Measurements from ENCODE around the gene LRMDA.

The LRMDA gene

GRCh38 chr10:75857269-75857846 lies 425.9 kb downstream of the LRMDA start:
- DNase-seq = no peak

GRCh38 chr10:75857896-75858295 lies 426.5 kb downstream of the LRMDA start:
- DNase-seq = no peak

GRCh38 chr10:75858339-75858738 lies 426.9 kb downstream of the LRMDA start:
- no peak for DNase-seq

DNA sequence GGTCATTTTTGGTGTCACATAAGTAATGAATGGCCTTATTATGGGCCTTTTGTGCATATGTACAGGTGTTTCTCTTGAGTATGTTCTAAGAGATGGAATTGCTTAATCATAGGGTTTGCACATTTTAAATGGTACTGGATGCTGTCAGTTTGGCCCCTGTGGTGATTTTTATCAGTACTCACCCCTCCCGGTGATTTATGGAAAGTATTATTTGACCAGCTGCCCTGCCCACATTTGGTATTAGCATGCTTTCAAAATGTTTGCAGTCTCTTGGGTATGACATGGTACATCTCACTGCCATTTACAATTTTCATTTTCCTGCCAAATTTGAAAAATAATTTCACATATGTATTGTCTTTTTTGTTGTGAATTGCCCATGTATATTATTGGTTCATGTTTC lies 427.7 kb downstream of the LRMDA start:
- DNase-seq = no peak

- DNase-seq = no peak
Observed at GRCh38 chr10:75860009-75860408, 428.6 kb downstream of the LRMDA start.

DNA sequence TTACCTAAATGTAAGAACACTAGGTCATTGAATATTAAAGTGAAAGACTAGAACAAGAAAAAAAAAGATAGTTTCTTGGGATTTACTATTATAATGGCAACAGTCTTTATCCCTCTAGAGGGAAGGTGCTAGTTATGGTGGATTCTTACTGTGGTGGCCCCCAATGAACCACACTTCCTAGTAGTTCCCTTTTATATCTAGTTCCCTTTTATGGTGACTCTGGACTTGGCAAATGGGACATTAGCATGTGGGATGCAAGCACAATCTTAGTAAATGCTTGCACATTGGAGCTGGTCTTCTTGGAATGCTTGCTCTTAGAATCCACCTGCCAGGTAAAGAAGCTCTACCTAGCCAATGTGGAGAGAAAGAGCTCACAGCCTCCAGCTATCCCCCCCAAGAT lies 430.2 kb downstream of the LRMDA start:
- no peak for DNase-seq

DNA sequence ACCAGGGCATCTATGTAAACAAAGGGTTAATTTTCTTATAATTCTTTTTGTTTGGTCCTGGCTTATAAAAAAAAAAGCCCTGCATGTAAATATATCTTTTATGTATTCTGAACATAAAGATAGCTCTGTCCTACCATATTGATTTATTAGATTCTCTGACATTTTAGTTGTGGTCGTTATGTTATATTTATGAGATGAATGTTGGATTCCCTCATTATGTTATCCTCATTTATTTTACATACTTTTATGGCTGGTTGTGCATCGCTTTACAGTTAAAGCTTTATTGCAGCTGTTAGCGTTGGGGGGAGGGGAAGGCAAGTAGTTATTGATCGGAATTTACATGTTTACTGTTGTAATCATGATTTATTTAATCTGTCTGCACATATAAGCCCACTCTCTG lies 431.5 kb downstream of the LRMDA start:
- DNase-seq = no peak

- DNase-seq = no peak
Observed at GRCh38 chr10:75864717-75865116, 433.3 kb downstream of the LRMDA start.

- DNase-seq = no peak
Observed at GRCh38 chr10:75865413-75866299, 434.2 kb downstream of the LRMDA start.

GRCh38 chr10:75866300-75866625 lies 434.8 kb downstream of the LRMDA start:
- no peak for DNase-seq

GRCh38 chr10:75866731-75867130 lies 435.3 kb downstream of the LRMDA start:
- DNase-seq = no peak

DNA sequence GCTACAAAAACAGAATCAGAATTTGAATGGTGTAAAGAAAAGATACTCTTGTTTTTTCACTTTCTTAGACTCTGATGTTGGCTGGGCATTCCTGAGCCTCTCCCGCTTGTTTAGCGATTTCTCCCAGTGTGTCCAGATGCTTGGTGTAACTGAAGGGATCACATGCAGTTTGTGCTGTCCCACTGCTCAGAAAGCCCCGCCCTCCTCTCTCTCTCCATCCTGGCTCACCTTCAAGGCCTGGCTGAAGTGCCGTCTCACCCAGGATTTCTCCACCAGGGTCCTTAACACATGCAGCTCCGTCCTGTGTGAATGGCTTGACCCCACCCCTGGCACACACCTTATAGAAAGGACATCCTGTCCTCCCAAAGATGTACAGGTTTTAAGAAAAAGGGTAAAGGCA lies 437.1 kb downstream of the LRMDA start:
- DNase-seq = no peak

DNA sequence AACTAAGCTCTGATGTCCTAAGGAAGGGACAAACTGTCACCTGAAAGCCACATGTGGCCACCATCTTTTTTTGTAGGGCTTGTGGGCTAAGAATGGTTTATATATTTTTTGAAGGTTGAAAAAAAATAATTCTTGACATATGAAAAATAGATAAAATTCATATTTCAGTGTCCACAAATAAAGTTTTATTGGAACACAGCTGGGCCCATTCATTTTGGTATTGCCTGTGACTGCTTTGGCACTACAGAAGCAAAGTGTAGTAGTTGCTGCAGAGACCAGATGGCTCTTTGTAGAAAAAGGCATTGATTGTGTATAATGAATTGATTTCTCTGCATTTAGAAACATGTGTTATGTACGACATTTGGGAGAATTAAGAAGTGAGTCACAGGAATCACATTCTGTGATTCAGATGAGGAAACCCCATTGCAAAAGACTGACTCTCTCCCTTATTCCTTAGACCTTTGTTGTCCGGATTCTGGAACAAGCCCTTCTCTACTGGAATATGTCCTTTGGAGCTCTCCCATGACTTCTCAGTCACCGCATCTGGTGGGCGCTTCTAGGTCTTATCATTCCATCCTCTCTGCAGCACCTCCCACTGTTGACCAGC lies 438.7 kb downstream of the LRMDA start:
- DNase-seq = no peak

GRCh38 chr10:75875740-75876139 lies 444.3 kb downstream of the LRMDA start:
- no peak for DNase-seq

GRCh38 chr10:75876710-75877109 lies 445.3 kb downstream of the LRMDA start:
- no peak for DNase-seq

DNA sequence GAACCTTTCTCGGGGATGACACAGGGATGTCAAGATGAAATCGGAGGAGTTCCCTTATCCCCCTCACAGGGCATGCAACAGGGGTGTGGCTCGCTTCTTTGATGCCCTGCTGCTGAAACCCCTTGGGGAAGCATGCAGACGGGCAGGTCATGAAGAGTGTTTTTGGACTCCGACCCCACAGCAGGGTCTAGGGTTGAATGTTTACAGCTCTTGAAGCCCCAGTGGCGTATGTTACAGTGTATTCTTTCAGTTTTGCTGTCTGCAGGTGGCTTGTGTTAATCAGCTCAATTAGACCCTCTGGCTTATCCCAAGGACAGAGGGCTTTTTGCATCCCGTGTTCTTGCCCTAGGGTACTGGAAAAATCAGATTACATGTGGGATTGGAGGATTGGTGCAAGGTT lies 446.5 kb downstream of the LRMDA start:
- DNase-seq = no peak

GRCh38 chr10:75878586-75878985 lies 447.2 kb downstream of the LRMDA start:
- DNase-seq = no peak

DNA sequence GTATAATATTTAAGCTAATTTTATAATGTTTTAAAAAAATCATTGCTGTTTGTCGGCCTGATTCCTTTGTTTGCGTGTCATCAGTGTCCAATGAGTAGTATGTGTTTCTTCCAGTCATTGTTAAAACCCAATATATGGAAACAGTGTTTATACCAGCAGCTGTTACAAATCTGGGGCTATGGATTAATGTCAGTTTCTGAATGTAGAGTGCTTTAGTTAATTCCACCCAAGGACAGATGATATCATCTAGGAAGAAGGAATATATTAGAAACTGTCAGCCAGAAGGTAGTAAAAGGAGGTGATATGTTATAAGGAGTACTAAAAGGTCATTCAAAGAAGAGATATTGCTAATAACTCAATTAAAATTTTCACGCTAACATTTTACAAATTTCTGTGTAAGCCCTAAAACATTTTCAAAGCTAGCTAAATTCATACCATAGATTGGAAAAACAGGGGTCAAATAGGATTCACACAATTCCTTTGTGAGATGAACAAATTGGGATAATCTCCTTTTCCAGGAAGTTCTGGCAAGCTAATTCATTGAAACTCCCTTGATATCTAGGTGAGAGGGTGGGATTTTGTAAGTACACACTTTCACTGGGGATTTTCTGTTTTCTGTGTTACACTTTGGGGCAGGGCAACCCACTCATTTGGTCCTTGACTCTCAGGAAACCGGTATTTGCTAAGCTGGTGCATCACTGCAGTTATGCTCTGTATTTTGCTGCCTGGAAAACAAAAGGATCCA lies 448.8 kb downstream of the LRMDA start:
- no peak for DNase-seq

DNA sequence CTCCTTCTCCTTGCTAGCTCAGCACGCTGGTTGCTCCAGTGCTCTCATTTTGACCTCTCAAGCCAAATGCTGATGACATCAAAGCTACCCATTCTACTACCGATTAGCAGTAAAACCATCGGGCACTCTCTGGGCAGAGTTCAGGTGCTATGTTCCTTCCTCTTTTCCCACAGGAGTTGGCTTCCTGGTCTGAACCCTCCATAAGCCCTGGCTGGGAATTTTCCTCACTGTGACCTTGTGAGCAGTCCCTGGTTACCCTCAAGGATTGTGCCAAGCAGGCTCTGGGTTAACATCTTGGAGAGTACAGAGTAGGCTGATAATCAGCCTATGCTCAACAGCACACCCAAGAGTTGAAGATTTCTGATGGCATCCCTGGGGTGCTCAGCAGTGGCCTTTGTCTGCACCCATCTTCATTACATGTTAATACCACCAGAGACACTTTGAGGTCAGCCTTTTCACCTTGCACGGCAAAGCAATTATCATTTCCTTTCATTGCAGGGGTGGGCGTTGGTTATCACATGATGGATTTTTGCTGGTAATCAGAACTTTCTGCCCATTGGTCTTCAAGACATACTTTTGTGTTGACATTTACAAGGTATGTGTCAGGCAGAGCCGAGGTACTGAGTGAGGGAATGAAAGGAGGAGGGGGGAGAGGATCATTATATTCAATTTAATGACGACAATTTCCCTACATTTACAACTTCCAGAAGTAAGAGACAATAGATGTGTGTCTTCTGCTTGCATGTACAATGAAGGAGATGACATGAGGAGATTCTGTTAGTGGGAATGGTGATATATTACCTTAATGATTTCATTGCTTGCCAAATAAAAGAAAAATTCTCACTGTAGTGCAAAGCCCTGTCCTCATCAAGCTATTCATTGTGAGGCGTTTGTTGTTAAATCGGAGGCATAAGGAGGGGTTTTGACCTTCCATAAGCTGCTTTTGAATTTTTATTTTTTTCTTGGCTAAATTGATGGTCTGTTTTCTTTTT lies 452.0 kb downstream of the LRMDA start:
- no peak for DNase-seq

DNA sequence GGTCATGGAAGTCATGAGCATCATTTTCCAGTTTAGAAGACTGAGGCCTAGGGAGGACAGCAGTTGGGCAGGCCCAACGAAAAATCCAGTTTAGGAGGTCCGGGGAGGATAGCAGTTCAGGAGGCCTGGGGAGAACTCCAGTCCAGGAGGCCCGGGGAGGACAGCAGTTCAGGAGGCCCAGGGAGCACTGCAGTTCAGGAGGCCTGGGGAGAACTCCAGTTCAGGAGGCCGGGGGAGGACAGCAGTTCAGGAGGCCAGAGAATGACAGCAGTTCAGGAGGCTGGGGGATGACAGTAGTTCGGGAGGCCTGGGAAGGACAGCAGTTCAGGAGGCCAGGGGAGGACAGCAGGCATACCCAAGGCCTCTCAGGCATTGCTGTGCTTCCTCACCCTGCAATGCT lies 453.4 kb downstream of the LRMDA start:
- no peak for DNase-seq

DNA sequence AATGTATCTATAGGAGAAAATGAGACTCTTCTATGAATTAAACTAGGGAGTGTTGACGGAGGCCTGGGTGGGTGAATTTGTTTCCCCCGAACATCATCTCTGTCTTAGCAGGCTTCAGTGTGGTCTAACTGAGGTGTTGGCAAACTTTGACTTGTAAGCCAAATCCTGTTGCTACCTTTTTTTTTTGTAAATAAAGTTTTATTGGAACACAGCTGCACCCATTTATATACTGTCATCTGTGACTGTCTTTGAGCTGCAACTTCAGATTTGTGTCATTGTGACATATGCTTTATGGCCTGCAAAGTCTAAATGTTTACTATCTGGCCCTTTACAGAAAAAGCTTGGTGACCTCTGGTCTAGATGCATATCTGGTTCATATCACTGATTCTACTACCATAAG lies 455.9 kb downstream of the LRMDA start:
- DNase-seq = no peak

GRCh38 chr10:75887992-75888680 lies 456.7 kb downstream of the LRMDA start:
- DNase-seq = no peak

All from NCI-H187 treated with DMSO at 0.1 percent for 48 hours (cell line).